Measurements from ENCODE around the gene LRIG2.

DNA sequence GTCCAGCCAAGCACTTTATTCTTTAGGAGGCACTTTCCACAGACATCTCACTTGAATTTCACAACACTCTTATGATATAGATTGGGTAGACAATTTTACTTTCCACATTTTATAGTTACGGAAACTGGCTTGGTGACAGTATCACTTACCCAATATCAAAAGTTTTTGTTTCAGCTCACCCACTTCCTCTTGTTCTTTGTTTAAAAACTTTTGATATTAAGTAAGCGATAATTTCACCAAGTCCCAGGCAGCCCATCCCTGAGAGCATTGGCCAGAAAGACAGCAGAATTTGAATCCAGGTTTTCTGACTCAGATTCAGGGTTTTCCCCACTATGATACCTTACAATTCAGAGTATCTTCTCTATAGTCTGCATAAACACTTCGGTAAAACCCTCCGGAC lies 60.0 kb downstream of the LRIG2 start:
- TF ChIP-seq CTCF (conservative IDR thresholded peaks at IDR 0.05; ENCODE audit: low read depth, low read length) (no peak), EZH2 (IDR thresholded peaks at IDR 0.05; ENCODE audit: borderline replicate concordance, low read depth, low read length, poor library complexity, severe bottlenecking) (no peak)

All from A673 (cell line).